OCI-LY7 (cell line): ENCODE measurements around the gene ANKRD16. TPM values are rescaled to one million over a fixed set of nuclear protein-coding genes. Genes with fewer than 3 reads are reported as not detected.
"Not testable (repeated sequence)": the region's sequence is repeated elsewhere in the genome, so short reads cannot be mapped to it uniquely, and the experiment has no call there.

ENCODE experiments used
- BruUV-seq: library from RNA; stranded (reverse); fragments of 400-500 nt; replicated peaks from 2 replicates; lab custom pipeline; 2021; lab: Mats Ljungman, UMichigan
- CTCF ChIA-PET: fragments of 300-600 bp; sonication (Branson Sonifier 250); formaldehyde crosslinking; loops from one replicate; lab custom pipeline; 2022; ENCODE audit warnings: antibody characterized with exemption; ENCODE audit not compliant: unreplicated experiment; lab: Charles Lee
- POLR2A ChIA-PET: fragments of 300-600 bp; sonication (Branson Sonifier 250); formaldehyde crosslinking; loops from one replicate; lab custom pipeline; 2022; ENCODE audit warnings: antibody characterized with exemption; lab: Charles Lee
- DNase-seq: peaks from one replicate; pipeline ENCODE4 v3.0.0-alpha.2; 2015; ENCODE audit warnings: low spot score
- H2AFZ ChIP-seq: fragments of 200-600 bp; sonication (generic), shearing (Covaris generic); 2 replicates; pipeline ENCODE4 v1.6.1; 2014; ENCODE audit warnings: mild to moderate bottlenecking, antibody characterized with exemption, low read length, moderate library complexity
- H3K27ac ChIP-seq: fragments of 200-600 bp; sonication (generic); 2 replicates; pipeline ENCODE4 v1.5.1; 2014; ENCODE audit warnings: mixed run types, low read depth, mild to moderate bottlenecking, moderate library complexity, low read length, inconsistent platforms; ENCODE audit not compliant: poor library complexity, severe bottlenecking
- H3K36me3 ChIP-seq: fragments of 200-600 bp; sonication (generic); 2 replicates; pipeline ENCODE4 v1.6.1; 2014; ENCODE audit warnings: mild to moderate bottlenecking, antibody characterized with exemption, low read length, moderate library complexity, mixed read lengths; ENCODE audit not compliant: insufficient read depth
- H3K4me1 ChIP-seq: fragments of 200-600 bp; sonication (generic); 2 replicates; pipeline ENCODE4 v1.5.1; 2014; ENCODE audit warnings: mild to moderate bottlenecking, low read length; ENCODE audit not compliant: insufficient read depth, poor library complexity, severe bottlenecking
- H3K4me2 ChIP-seq: fragments of 200-600 bp; sonication (generic); 2 replicates; pipeline ENCODE4 v1.6.1; 2014; ENCODE audit warnings: mild to moderate bottlenecking, low read length
- H3K4me3 ChIP-seq: fragments of 200-600 bp; sonication (generic); 2 replicates; pipeline ENCODE4 v1.5.1; 2014; ENCODE audit warnings: mild to moderate bottlenecking, low read depth, low read length; ENCODE audit not compliant: poor library complexity, severe bottlenecking
- H3K79me2 ChIP-seq: fragments of 200-600 bp; sonication (generic); 2 replicates; pipeline ENCODE4 v1.6.1; 2016; ENCODE audit warnings: low read depth, mild to moderate bottlenecking, low read length, moderate library complexity, mixed read lengths; ENCODE audit not compliant: insufficient read depth
- H3K9me2 ChIP-seq: fragments of 200-600 bp; sonication (generic); 2 replicates; pipeline ENCODE4 v1.6.1; 2016; ENCODE audit warnings: mild to moderate bottlenecking, low read length, mixed read lengths; ENCODE audit not compliant: insufficient read depth
- H3K9me3 ChIP-seq: fragments of 200-600 bp; sonication (generic); 2 replicates; pipeline ENCODE4 v1.6.1; 2014; ENCODE audit warnings: mild to moderate bottlenecking, mixed run types, low read length, mixed read lengths
- H4K20me1 ChIP-seq: fragments of 200-600 bp; sonication (generic); 2 replicates; pipeline ENCODE4 v1.6.1; 2014; ENCODE audit warnings: mild to moderate bottlenecking, antibody characterized with exemption, low read length, moderate library complexity, mixed read lengths; ENCODE audit not compliant: insufficient read depth
- CTCF ChIP-seq: fragments of 200-600 bp; sonication (generic); conservative IDR thresholded peaks from 2 replicates; pipeline ENCODE4 v1.5.1; 2014; ENCODE audit warnings: mild to moderate bottlenecking, antibody characterized with exemption, low read length, moderate library complexity, mixed read lengths
- EZH2phosphoT487 ChIP-seq: fragments of 200-600 bp; sonication (generic); IDR thresholded peaks from 2 replicates; pipeline ENCODE4 v1.6.1; 2018; ENCODE audit warnings: low read depth, borderline replicate concordance, mild to moderate bottlenecking, mixed run types, antibody characterized with exemption, low read length, moderate library complexity, mixed read lengths
- intact Hi-C: fragments of 100-400 bp; cut with micrococcal nuclease; formaldehyde crosslinking; loops from one replicate; pipeline ENCODE4 v1.10.0; 2022; ENCODE audit not compliant: unreplicated experiment
- total RNA-seq, 2 experiments: library from RNA; depleted of rRNA in 1 of 2; stranded (reverse); fragments of >200 nt in 1 of 2; shearing (Covaris generic) in 1 of 2; gene quantifications; 2 replicates each; pipeline ENCODE4 v1.2.3, GENCODE V29; 2014 to 2022

The ANKRD16 gene
- total RNA-seq, 2 experiments from 2014 or later = 7.9 to 12.0 TPM

- Histone ChIP-seq H3K4me1 (no peaks in the 10 kb centered on the region), H3K9me2 (no peaks in the 10 kb centered on the region), H3K9me3 (no peaks in the 10 kb centered on the region), H3K27ac (no peak overlapping the region), H3K4me2 (no peak overlapping the region), H3K36me3 (peaks cover 75% of the 10 kb centered on the region), H3K79me2 (no peaks in the 10 kb centered on the region), H2AFZ (no peak overlapping the region), H4K20me1 (no peaks in the 10 kb centered on the region), H3K4me3 (no peak overlapping the region)
- CTCF ChIA-PET = no interaction called here
- BruUV-seq = no TSS peak
- no peak for TF ChIP-seq CTCF
- TF ChIP-seq EZH2phosphoT487 = no peak
- no peak for DNase-seq
- intact Hi-C loops = no loop called here
- POLR2A ChIA-PET = no interaction called here
Observed at GRCh38 chr10:5911670-5912069, 22.0 kb upstream of the ANKRD16 start.

GRCh38 chr10:5910323-5911100 is 20.8 kb upstream of the ANKRD16 start:
- Histone ChIP-seq H3K4me2 (no peak overlapping the region), H3K9me2 (no peaks in the 10 kb centered on the region), H2AFZ (no peak overlapping the region), H4K20me1 (no peaks in the 10 kb centered on the region), H3K27ac (no peak overlapping the region), H3K4me1 (no peaks in the 10 kb centered on the region), H3K79me2 (no peaks in the 10 kb centered on the region), H3K4me3 (no peak overlapping the region), H3K36me3 (peaks cover 75% of the 10 kb centered on the region), H3K9me3 (no peaks in the 10 kb centered on the region)
- BruUV-seq = no TSS peak
- TF ChIP-seq EZH2phosphoT487 (no peak), CTCF (no peak)
- ChIA-PET CTCF (no interaction called here), POLR2A (no interaction called here)
- intact Hi-C loops = no loop called here
- DNase-seq = no peak

GRCh38 chr10:5908676-5909075 is 19.0 kb upstream of the ANKRD16 start:
- DNase-seq, H3K9me3 ChIP-seq, H3K27ac ChIP-seq, CTCF ChIA-PET, H4K20me1 ChIP-seq, H3K9me2 ChIP-seq, H3K4me1 ChIP-seq, H3K4me3 ChIP-seq, H2AFZ ChIP-seq, H3K4me2 ChIP-seq, BruUV-seq, intact Hi-C loops, H3K79me2 ChIP-seq: not testable (repeated sequence)
- POLR2A ChIA-PET = interaction anchor here (0.8 kb wide), 1 partner anchor 365 kb away, joined by 3 read pairs; no protein-coding TSS in a partner anchor
- peaks cover 62% of the 10 kb centered on the region for H3K36me3 ChIP-seq
